GM19463 (cell line): ENCODE data around the gene OOEP.

Experiments used
- ATAC-seq: cut with Tn5 transposase; IDR thresholded peaks from one replicate; pipeline ENCODE4 v1.9.1; 2021; ENCODE audit warnings: mild to moderate bottlenecking, moderate library complexity; ENCODE audit not compliant: unreplicated experiment

Gene OOEP

DNA sequence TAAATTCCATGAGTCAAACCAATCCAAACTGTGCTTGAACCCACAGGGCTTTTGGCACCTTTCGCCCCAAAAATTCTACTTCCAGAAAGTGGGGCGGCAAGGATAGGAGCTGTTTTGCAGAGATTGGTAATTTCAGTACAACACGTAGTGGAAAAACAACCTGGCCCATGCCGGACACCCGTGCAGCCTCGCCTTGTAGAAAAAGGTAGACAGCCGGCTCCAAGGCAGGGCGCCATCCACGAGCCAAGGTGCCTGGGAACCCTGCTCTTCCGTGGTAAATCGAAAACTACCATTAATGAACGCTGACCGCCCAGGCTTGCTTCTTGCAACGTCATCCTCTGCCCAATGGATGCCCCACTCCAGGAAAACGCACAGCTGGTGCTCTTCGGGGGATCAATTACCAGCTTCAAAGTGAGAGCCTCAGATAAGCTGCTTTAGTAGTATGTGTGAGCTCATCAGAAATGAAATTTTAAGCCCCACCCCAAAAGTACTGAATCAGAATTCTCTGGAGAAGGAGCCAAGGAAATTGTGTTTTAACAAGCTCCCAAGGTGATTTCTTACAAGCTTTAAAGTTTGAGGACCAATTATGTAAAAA is 1.8 kb downstream of the OOEP start:
- no peak for ATAC-seq

DNA sequence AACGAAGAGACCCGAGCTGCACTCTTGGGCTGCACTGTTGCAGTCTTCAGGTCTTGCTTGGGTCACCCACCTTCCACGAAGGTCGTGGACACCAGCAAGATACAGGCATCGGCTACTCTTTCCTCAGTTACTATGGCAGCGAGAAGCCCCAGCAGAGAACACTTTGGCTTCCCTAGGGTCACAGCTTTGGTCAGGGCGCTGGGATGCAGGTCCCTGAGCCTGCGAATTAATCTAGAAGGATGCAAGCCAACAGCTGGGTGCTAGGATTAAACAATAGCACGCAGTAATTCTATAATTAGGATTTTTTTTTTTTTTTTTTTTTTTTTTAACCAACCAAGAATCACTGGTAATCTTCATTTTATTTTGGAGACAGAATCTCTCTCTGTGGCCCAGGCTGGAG is 5.1 kb downstream of the OOEP start:
- ATAC-seq, result no peak

DNA sequence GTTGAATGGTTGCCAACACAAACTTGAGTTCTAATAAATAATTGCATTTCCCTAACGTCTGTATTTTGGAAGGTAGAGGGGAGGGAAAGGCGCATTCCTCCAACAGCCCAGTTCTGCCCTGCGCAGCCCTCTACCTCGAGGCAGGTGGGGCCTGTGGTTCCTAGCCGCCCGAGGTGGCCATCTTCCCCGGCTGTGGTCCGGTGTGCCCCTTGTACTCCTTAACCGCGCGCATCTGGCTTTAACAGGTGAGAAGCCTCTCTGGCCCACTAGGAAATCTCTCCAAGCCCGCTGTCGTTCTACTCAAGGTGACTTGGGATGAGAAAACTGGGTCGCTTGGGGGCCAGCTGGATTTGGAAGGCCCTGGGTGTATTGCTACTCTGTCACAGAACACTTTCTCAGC is 5.6 kb downstream of the OOEP start:
- no peak for ATAC-seq

DNA sequence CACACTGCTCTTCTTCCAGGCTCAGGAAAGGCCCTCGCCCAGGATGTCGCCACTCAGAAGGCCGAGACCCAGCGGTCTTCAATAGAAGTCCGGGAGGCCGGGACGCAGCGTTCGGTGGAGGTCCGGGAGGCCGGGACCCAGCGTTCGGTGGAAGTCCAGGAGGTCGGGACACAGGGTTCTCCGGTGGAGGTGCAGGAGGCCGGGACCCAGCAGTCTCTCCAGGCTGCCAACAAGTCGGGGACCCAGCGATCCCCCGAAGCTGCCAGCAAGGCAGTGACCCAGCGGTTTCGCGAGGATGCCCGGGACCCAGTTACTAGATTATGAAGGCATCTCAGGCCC is 6.2 kb downstream of the OOEP start:
- no peak for ATAC-seq

DNA sequence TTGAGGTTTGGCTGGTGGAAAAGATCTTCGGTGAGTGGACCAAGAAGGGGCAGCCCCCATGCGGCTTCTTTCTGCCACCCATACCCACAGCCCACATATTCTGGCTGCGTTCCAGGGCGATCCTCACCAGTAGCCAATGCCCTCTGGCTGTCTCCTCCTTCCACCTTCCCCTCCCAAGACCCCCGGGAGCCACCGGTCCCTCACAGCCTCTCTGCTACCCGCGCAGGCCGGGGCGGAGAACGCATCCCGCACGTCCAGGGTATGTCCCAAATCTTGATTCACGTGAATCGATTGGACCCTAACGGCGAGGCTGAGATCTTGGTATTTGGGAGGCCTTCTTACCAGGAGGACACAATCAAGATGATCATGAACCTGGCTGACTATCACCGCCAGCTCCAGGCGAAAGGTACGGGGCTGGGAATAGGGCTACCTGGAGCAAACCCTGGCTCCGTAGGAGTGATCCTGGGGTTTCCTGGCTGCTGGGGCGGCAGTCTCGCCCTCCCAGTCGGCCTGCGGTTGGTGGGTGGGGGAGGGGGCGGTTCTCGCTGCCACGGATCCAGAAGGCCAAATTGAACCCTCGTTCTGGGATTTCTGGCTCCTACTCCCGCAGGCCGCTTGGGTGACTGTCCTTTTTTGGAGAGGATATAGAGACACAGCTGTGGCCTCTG is 6.7 kb downstream of the OOEP start:
- ATAC-seq, result no peak

DNA sequence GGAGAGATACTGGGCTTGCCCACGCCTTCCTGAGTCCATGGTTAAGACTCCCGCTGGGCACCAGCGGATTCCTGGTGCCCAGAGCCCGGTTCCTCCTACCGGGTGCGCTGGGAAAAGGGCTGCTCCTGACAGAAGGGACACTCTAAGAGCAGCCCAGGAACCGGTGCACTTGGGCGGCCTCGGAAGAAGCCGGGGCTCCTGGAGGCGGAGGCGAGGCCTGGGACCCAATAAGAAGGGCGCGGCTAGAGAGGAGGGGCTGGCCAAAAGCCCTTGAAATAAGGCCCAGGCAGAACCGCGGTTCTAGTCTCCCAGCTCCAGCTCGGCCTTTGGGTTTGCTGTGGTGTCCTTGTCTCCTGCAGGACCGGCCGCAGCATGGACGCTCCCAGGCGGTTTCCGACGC is 7.3 kb downstream of the OOEP start, which contains the start of gene KHDC3L:
Gene KHDC3L (plus strand): TSS at position 301 of the 400 bp plus-strand sequence. CDS start 72 bp downstream, at position 373.
- no peak for ATAC-seq

DNA sequence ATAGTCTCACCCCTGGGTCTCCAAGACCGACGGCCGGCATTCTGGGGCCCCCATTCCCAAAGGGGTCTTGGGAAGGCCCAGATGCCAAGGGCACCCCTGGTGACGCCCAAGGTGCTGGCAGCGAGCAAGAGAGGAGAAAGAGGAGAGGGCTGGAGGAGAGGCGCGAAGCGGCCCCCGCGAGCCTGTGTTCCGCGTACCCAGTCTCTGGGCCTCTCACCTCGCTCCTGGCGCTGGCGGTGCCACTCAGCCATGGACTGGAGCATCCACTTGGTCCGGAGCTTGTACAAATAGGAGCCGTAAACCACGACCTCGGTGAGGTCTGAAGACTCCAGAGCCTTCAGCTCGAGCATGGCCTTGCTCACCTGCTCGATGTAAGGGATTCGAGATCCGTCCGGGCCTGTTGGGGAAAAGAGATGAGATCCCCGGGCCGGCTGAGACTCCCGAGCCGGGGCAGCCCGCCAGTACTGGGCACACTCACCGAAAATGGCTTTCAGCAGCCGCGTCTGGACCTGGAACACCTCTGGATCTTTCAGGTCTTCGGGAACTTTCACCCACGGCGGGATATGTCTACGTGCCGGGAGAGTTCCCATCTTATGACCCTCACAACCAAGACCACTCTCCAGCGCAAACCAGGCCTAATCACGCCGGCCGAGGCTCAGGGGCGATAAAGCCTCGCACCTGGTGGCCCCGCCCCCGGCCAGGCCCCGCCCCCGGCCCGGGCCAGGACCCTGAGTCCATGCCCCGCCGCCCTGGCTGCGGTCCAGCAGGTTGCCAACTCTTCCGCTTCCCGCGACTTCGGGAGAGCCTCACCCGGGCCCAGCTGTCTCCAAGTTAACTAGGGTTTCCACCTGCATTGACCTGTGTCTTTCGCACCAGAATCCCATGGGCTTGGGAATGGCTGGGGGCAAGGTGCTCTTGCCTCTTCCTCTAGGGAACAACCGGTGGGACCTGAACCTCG is 15.8 kb downstream of the OOEP start, which contains the start of gene DPPA5:
Gene DPPA5 (minus strand): TSS at position 641 of the 958 bp plus-strand sequence. CDS start 51 bp downstream, at position 590.
- ATAC-seq, result no peak

DNA sequence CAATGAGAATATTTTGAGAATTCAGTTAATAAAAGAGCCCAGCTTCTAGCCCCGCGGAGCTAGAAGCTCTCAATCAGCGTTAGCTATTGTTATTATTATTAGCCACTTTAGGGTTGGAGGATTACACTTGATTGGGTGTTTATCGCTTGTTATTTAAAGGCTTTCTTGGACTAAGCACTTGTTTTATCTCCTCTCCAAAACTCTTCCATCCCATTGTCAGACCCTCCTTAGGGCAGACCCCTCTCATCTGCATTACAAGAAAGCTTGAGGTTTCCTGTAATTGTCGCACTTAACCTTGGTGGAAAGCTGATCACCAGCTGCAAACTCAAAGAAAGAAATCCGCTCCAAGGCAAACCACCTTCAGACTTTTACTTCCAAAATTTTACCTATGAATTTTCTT is 20.4 kb downstream of the OOEP start:
- no peak for ATAC-seq

DNA sequence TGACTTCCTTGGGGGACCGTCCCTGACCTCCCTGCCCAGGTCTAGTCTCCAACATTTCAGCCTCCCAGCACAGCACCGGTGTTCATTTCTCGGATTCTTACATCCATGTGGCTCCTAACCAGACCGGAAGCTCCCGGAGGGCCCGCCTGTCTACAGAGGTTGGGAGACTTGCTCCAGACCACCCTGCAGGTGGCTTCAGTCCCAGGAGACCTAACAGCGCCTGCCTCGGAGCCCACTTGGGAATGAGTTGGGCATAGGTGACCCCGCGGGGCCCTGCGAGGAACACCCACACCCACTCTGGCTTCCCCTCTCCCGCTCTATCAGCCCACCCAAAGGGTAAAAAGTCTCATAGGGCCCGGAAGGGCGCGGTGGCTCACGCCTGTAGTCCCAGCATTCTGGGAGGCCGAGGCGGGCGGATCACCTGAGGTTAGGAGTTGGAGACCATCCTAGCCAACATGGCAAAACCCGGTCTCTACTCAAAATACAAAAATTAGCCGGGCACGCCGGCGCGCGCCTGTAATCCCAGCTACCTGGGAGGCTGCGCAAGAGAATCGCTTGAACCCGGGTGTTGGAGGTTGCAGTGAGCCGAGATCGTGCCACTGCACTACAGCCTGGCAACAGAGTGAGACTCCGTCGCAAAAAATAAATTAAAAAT is 21.0 kb downstream of the OOEP start:
- ATAC-seq, result no peak

DNA sequence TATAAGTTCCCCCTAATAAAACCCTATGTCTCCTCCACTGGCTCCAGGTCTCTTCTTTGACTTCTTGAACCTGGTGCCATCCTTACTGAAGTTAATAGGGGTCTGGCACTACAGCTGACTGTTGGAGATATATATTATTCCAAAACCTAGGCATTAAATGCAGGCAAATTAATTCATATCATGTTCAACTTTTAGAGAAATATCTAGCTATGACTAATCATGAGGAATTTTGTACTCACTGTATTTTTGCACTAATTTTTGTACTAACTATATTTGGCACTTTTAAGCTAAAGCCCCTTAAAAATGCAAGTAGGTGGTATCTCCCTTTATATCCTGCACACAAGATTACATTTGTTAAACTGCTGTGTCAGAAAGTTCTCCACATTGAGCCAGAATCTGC is 26.5 kb downstream of the OOEP start:
- ATAC-seq, result no peak

DNA sequence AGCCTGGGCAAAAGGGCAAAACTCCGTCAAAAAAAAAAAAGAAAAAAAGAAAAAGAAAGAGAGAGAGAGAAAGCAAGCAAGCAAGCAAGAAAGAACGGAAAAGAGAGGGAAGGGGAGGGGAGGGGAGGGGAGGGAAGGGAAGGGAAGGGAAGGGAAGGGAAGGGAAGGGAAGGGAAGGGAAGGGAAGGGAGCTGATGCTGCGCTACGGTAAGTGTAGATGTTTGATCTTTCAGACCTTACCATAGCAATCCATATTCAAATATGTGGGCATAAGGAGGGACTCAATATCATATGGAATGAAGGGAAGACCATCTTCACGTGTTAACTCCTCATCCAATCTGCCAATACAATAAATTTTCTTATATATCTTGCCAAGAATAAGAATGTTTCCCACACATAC is 27.5 kb downstream of the OOEP start:
- ATAC-seq, result no peak

DNA sequence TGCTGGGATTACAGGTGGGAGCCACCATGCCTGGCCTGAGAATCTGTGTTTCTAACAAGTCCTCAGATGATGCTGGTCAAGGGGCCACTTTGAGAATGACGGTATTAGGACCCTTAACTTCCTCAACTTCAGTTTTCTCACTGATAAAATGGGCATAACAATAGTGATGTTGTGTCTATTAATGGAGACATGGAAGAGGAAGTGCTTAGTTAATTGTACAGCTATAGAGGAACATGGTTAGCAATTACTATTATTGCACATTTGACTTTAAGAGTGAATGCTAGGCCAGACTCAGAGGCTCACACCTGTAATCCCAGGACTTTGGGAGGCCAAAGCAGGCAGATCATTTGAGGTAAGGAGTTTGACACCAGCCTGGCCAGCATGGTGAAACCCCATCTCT is 28.4 kb downstream of the OOEP start:
- no peak for ATAC-seq

DNA sequence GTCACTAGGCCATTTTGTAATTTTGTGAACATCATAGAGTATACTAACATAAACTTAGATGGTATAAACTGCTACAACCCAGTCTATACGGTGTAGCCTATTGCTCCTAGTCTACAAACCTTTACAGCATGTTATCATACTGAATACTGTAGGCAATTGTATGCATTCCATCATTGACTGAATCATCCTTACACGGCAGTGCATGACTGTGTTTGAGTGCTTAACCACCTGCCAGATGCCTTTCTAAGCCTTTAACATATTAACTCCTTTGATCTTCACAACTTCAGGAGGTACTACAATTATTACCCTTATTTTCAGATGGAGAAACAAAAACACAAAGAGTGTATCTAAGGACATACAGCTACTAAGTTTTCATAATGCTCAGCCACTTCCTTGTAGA is 29.6 kb downstream of the OOEP start:
- no peak for ATAC-seq

DNA sequence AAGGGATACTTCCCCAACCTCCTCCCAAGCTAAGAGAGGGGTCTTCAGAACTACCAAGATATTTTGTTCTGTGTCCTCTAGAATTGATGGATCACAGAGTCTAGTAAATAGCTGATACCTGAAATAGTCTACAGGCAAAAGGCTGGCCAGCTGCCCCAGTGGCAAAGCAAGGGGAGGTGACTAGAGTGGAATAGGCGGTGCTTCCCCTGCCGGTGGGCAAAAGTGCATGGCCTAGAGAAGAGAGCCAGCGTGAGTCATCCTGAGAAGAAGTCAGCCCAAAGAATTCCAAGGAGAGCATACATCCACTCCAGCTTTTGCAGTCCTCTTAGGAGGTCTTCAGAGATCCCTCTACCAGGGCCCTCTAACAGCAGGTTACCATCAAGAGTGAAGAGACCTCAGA is 30.4 kb downstream of the OOEP start:
- ATAC-seq, result no peak

DNA sequence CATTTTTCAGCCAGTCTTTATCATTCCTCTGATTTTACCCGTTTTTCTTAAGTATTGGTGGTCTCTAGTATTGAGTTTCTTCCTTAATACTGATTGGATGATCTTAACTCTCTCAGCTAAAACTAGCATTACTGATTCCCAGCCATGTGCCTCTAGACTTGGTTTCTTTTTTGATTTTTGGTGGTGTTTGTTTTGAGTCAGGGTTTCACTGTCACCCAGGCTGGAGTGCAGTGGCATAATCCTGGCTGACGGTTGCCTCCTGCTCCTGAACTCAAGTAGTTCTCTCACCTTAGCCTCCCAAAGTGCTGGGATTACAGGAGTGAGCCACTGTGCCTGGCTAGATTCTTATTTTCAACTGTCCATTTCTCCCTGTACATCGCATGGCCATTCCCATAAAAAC is 40.5 kb downstream of the OOEP start:
- peak; percentile 80 for ATAC-seq

DNA sequence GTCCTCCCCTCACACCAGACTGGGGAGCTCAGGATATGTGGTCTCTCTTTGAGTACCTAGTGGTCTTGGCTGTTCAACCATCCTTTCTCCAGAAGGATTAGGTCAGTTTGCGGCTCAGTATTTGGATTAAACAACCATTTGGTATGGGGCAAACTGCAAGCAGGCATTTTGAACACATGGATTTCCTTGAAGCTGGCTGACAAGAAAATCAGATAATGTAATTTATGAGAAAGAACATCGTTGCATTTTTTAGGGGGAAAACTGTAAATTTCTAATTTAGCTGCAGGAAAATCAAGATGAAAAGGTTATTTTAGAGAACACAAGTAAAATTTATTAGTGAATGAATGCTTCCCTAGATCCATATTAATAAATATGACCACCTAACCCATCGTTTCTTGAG is 40.9 kb downstream of the OOEP start:
- ATAC-seq, result no peak

DNA sequence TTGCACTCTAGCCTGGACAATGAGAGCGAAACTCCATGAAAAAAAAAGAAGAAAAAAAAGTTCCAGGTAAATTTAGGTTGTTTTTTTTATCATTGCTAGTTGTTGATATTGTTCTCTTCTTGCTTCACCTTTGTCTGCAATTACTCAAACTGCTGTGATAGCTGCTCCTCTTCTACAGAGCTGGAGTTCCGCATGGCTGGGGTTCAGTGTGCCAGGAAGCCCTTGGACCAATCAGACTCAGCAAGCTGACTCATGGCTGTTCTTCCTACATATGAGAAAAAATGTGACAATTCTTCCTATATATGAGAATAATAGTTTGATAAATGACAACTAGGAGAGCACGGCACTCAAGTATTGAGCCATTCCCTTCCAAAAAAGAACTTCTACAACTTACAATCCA is 44.0 kb downstream of the OOEP start:
- no peak for ATAC-seq

DNA sequence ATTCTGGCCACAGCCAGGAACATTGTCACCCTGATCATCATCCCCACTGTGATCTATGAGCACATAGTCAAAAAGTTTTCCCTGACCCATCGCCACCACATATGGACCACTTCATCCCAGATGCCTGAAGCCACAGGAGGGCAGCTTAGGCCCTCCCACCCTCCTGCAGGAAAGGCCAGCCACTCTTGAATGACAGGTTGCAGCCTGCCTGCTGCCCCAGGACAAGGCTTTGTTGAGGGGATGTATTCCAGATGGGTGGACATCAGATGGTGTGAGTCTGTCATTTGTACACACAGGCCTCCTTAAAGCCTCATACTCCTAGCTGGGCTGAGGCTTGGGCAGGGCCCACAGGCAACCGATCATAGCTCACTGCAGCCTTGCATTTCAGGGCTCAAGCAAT is 46.4 kb downstream of the OOEP start:
- ATAC-seq, result no peak
